PFSK-1 (cell line): ENCODE data around the gene AUTS2.

Experiments
- FOXP2 ChIP-seq: optimal IDR thresholded peaks from 2 replicates; pipeline ENCODE3; 2011; ENCODE audit warnings: borderline replicate concordance, control low read depth, inconsistent platforms; ENCODE audit not compliant: insufficient read depth; ENCODE audit errors: extremely low read length, extremely low read depth
- POLR2AphosphoS5 ChIP-seq: IDR thresholded peaks from 2 replicates; pipeline ENCODE4 v1.6.1; 2012; ENCODE audit warnings: low read depth, mild to moderate bottlenecking, control low read depth, low read length, moderate library complexity
- REST ChIP-seq, 2 experiments: IDR thresholded peaks; 2 replicates each; pipeline versions ENCODE4 v1.6.1 to v1.8.0; 2011 to 2012; ENCODE audit warnings: low read depth in 2 of 2, low read length in 2 of 2, control low read depth in 1 of 2, inconsistent platforms in 1 of 2, mild to moderate bottlenecking in 1 of 2, moderate library complexity in 1 of 2; ENCODE audit not compliant: insufficient read depth in 1 of 2
- SIN3A ChIP-seq: IDR thresholded peaks from 2 replicates; pipeline ENCODE4 v1.6.1; 2012; ENCODE audit warnings: mild to moderate bottlenecking, low read length, moderate library complexity, borderline replicate concordance; ENCODE audit not compliant: insufficient read depth
- TAF1 ChIP-seq: IDR thresholded peaks from 2 replicates; pipeline ENCODE4 v1.6.1; 2012; ENCODE audit warnings: low read length, control low read depth, borderline replicate concordance; ENCODE audit not compliant: insufficient read depth

AUTS2 gene

GRCh38 chr7:69937097-69937496 lies 338.8 kb downstream of the AUTS2 start:
- TF ChIP-seq SIN3A, result no peak
- TF ChIP-seq POLR2AphosphoS5, result no peak
- TF ChIP-seq REST (IDR thresholded peaks at IDR 0.05; ENCODE audit: insufficient read depth in 1 of 2, low read depth in 2 of 2, low read length in 2 of 2), result no peak
- no peak for TF ChIP-seq FOXP2
- no peak for TF ChIP-seq TAF1

GRCh38 chr7:69939317-69939716 lies 341.0 kb downstream of the AUTS2 start:
- TF ChIP-seq POLR2AphosphoS5, result no peak
- TF ChIP-seq SIN3A, result no peak

- TF ChIP-seq TAF1 (no peak), POLR2AphosphoS5 (no peak), FOXP2 (no peak), SIN3A (no peak), REST (IDR thresholded peaks at IDR 0.05; ENCODE audit: insufficient read depth in 1 of 2, low read depth in 2 of 2, low read length in 2 of 2) (no peak)
Observed at GRCh38 chr7:69941077-69941651, 342.9 kb downstream of the AUTS2 start.

- TF ChIP-seq REST (IDR thresholded peaks at IDR 0.05; ENCODE audit: insufficient read depth in 1 of 2, low read depth in 2 of 2, low read length in 2 of 2) (no peak), POLR2AphosphoS5 (no peak), TAF1 (no peak), FOXP2 (no peak), SIN3A (no peak)
Observed at GRCh38 chr7:69942573-69942972, 344.3 kb downstream of the AUTS2 start.

- TF ChIP-seq FOXP2 (no peak), SIN3A (no peak), POLR2AphosphoS5 (no peak), TAF1 (no peak), REST (IDR thresholded peaks at IDR 0.05; ENCODE audit: insufficient read depth in 1 of 2, low read depth in 2 of 2, low read length in 2 of 2) (no peak)
Observed at GRCh38 chr7:69946901-69947300, 348.6 kb downstream of the AUTS2 start.
